ENCODE data around the gene BICDL1.

BICDL1 gene

GRCh38 chr12:120079411-120080400 lies 90.7 kb downstream of the BICDL1 start:
- DNase-seq (ENCODE audit: low read depth) = no peak

- no peak for DNase-seq (ENCODE audit: low read depth)
Measured at GRCh38 chr12:120081641-120082040, 92.6 kb downstream of the BICDL1 start.

- no peak for DNase-seq (ENCODE audit: low read depth)
Measured at GRCh38 chr12:120085920-120086645, 97.0 kb downstream of the BICDL1 start.

- peak; percentile 97 for DNase-seq (ENCODE audit: low read depth)
Measured at GRCh38 chr12:120086801-120087621, 98.0 kb downstream of the BICDL1 start.

GRCh38 chr12:120089105-120089504 lies 100.1 kb downstream of the BICDL1 start:
- DNase-seq (ENCODE audit: low read depth) = no peak

GRCh38 chr12:120089796-120090195 lies 100.8 kb downstream of the BICDL1 start:
- no peak for DNase-seq (ENCODE audit: low read depth)

- DNase-seq (ENCODE audit: low read depth) = no peak
Measured at GRCh38 chr12:120090206-120090605, 101.2 kb downstream of the BICDL1 start.

- no peak for DNase-seq (ENCODE audit: low read depth)
Measured at GRCh38 chr12:120090626-120091295, 101.7 kb downstream of the BICDL1 start.

- no peak for DNase-seq (ENCODE audit: low read depth)
Measured at GRCh38 chr12:120091371-120092090, 102.5 kb downstream of the BICDL1 start.

GRCh38 chr12:120092551-120093335 lies 103.7 kb downstream of the BICDL1 start:
- no peak for DNase-seq (ENCODE audit: low read depth)

GRCh38 chr12:120093336-120093591 lies 104.2 kb downstream of the BICDL1 start:
- no peak for DNase-seq (ENCODE audit: low read depth)

GRCh38 chr12:120093592-120094355 lies 104.7 kb downstream of the BICDL1 start:
- no peak for DNase-seq (ENCODE audit: low read depth)

GRCh38 chr12:120094485-120094884 lies 105.4 kb downstream of the BICDL1 start:
- no peak for DNase-seq (ENCODE audit: low read depth)

- no peak for DNase-seq (ENCODE audit: low read depth)
Measured at GRCh38 chr12:120095331-120095730, 106.3 kb downstream of the BICDL1 start.

GRCh38 chr12:120095736-120096135 lies 106.7 kb downstream of the BICDL1 start:
- no peak for DNase-seq (ENCODE audit: low read depth)

- DNase-seq (ENCODE audit: low read depth) = no peak
Measured at GRCh38 chr12:120096671-120097202, 107.7 kb downstream of the BICDL1 start.

GRCh38 chr12:120098756-120099470 lies 109.9 kb downstream of the BICDL1 start:
- no peak for DNase-seq (ENCODE audit: low read depth)

- DNase-seq (ENCODE audit: low read depth) = no peak
Measured at GRCh38 chr12:120099738-120100137, 110.7 kb downstream of the BICDL1 start.

- peak; percentile 28 for DNase-seq (ENCODE audit: low read depth)
Measured at GRCh38 chr12:120100630-120101029, 111.6 kb downstream of the BICDL1 start.

Measured in fibroblast of the conjunctiva (primary cell).